GM23248 (cell line): ENCODE data around the gene POMGNT1.
"Not testable (repeated sequence)": the region's sequence is repeated elsewhere in the genome, so short reads cannot be mapped to it uniquely, and the experiment has no call there.

Experiments used
- EZH2 ChIP-seq: fragments of 200-600 bp; sonication (generic); IDR thresholded peaks from 2 replicates; pipeline ENCODE4 v1.6.1; 2018; ENCODE audit warnings: antibody characterized with exemption, mild to moderate bottlenecking; ENCODE audit not compliant: insufficient read depth, poor library complexity, severe bottlenecking
- EZH2phosphoT487 ChIP-seq: fragments of 200-600 bp; sonication (generic); IDR thresholded peaks from 2 replicates; pipeline ENCODE4 v1.6.1; 2018; ENCODE audit warnings: antibody characterized with exemption, moderate library complexity, mild to moderate bottlenecking, low read depth; ENCODE audit not compliant: insufficient read depth

- not testable (repeated sequence) for TF ChIP-seq EZH2, EZH2phosphoT487
Measured at GRCh38 chr1:46243831-46244230, 45.6 kb upstream of the POMGNT1 start.
